ENCODE measurements around the gene KAZN. TPM values are rescaled to one million over a fixed set of nuclear protein-coding genes. Genes with fewer than 3 reads are reported as not detected.

The KAZN gene
- total and polyA plus RNA-seq, 4 donors: 7.6 to 18.8 (median 11.2) TPM

GRCh38 chr1:14699620-14700019 is 101.1 kb downstream of the KAZN start:
- 68 to 82% methylated on average over 8 of the region's 8 CpGs for WGBS, 2 donors
- no peak for TF ChIP-seq CTCF (IDR thresholded peaks at IDR 0.05; ENCODE audit: control extremely low read depth, extremely low read depth)
- DNase-seq (peak; percentile 57 to 91 (median 81)), ATAC-seq (ENCODE audit: insufficient read depth, low FRiP score) (no peak)
- no peak overlapping the region for H3K4me3 ChIP-seq
- no peaks in the 10 kb centered on the region for H3K27me3 ChIP-seq (ENCODE audit: control insufficient read depth in 3 of 3, insufficient read depth in 3 of 3, low read length in 2 of 3)
- H3K27ac ChIP-seq (ENCODE audit: low read depth in 1 of 2, low read length in 1 of 2): no peak overlapping the region
- no peak overlapping the region for H3K9ac ChIP-seq (ENCODE audit: insufficient read depth in 1 of 2, low read length in 2 of 2)
- no peaks in the 10 kb centered on the region for H3K36me3 ChIP-seq (ENCODE audit: control insufficient read depth in 4 of 4, insufficient read depth in 4 of 4, low read length in 4 of 4)
- peaks cover 0 to 3% (median 0%) of the 10 kb centered on the region in 4 donors for H3K9me3 ChIP-seq (ENCODE audit: control insufficient read depth in 4 of 4, insufficient read depth in 3 of 4, low read length in 3 of 4)
- peaks cover 0 to 36% (median 13%) of the 10 kb centered on the region in 5 donors for H3K4me1 ChIP-seq (ENCODE audit: control insufficient read depth in 5 of 5, insufficient read depth in 5 of 5, low read length in 5 of 5)

GRCh38 chr1:14704846-14705245 is 106.4 kb downstream of the KAZN start:
- Histone ChIP-seq H3K4me1 (ENCODE audit: control insufficient read depth in 5 of 5, insufficient read depth in 5 of 5, low read length in 5 of 5) (peaks cover 0 to 10% (median 0%) of the 10 kb centered on the region in 5 donors), H3K9ac (ENCODE audit: insufficient read depth in 1 of 2, low read length in 2 of 2) (no peak overlapping the region), H3K27ac (ENCODE audit: low read depth in 1 of 2, low read length in 1 of 2) (no peak overlapping the region), H3K4me3 (no peak overlapping the region), H3K9me3 (ENCODE audit: control insufficient read depth in 4 of 4, insufficient read depth in 3 of 4, low read length in 3 of 4) (peaks cover 0 to 2% (median 0%) of the 10 kb centered on the region in 4 donors), H3K36me3 (ENCODE audit: control insufficient read depth in 4 of 4, insufficient read depth in 4 of 4, low read length in 4 of 4) (peaks cover 0 to 5% (median 0%) of the 10 kb centered on the region in 4 donors), H3K27me3 (ENCODE audit: control insufficient read depth in 3 of 3, insufficient read depth in 3 of 3, low read length in 2 of 3) (no peaks in the 10 kb centered on the region)
- no peak for TF ChIP-seq CTCF (IDR thresholded peaks at IDR 0.05; ENCODE audit: control extremely low read depth, extremely low read depth)
- WGBS, 2 donors: 84 to 94% methylated on average over 1 of the region's 1 CpG
- ATAC-seq (ENCODE audit: insufficient read depth, low FRiP score) (no peak), DNase-seq (no peak)

- ATAC-seq (ENCODE audit: insufficient read depth, low FRiP score) (no peak), DNase-seq (no peak)
- 93 to 95% methylated on average over 5 of the region's 5 CpGs for WGBS, 2 donors
- H3K4me3 ChIP-seq: no peak overlapping the region
- no peak overlapping the region for H3K9ac ChIP-seq (ENCODE audit: insufficient read depth in 1 of 2, low read length in 2 of 2)
- H3K4me1 ChIP-seq (ENCODE audit: control insufficient read depth in 5 of 5, insufficient read depth in 5 of 5, low read length in 5 of 5): no peaks in the 10 kb centered on the region
- no peak overlapping the region for H3K27ac ChIP-seq (ENCODE audit: low read depth in 1 of 2, low read length in 1 of 2)
- peaks cover 0 to 2% (median 0%) of the 10 kb centered on the region in 4 donors for H3K9me3 ChIP-seq (ENCODE audit: control insufficient read depth in 4 of 4, insufficient read depth in 3 of 4, low read length in 3 of 4)
- H3K36me3 ChIP-seq (ENCODE audit: control insufficient read depth in 4 of 4, insufficient read depth in 4 of 4, low read length in 4 of 4): peaks cover 0 to 8% (median 0%) of the 10 kb centered on the region in 4 donors
- no peaks in the 10 kb centered on the region for H3K27me3 ChIP-seq (ENCODE audit: control insufficient read depth in 3 of 3, insufficient read depth in 3 of 3, low read length in 2 of 3)
- TF ChIP-seq CTCF (IDR thresholded peaks at IDR 0.05; ENCODE audit: control extremely low read depth, extremely low read depth): no peak
Observed at GRCh38 chr1:14705824-14706223, 107.3 kb downstream of the KAZN start.

- 28 to 53% methylated on average over 5 of the region's 5 CpGs for WGBS, 2 donors
Observed at GRCh38 chr1:14706631-14707030, 108.1 kb downstream of the KAZN start.

More at GRCh38 chr1:14706631-14707030, 108.1 kb downstream of the KAZN start:
- Histone ChIP-seq H3K9me3 (ENCODE audit: control insufficient read depth in 4 of 4, insufficient read depth in 3 of 4, low read length in 3 of 4) (peaks cover 0 to 1% (median 0%) of the 10 kb centered on the region in 4 donors), H3K4me3 (no peak overlapping the region), H3K9ac (ENCODE audit: insufficient read depth in 1 of 2, low read length in 2 of 2) (no peak overlapping the region), H3K27me3 (ENCODE audit: control insufficient read depth in 3 of 3, insufficient read depth in 3 of 3, low read length in 2 of 3) (no peaks in the 10 kb centered on the region), H3K36me3 (ENCODE audit: control insufficient read depth in 4 of 4, insufficient read depth in 4 of 4, low read length in 4 of 4) (peaks cover 0 to 8% (median 0%) of the 10 kb centered on the region in 4 donors), H3K27ac (ENCODE audit: low read depth in 1 of 2, low read length in 1 of 2) (no peak overlapping the region), H3K4me1 (ENCODE audit: control insufficient read depth in 5 of 5, insufficient read depth in 5 of 5, low read length in 5 of 5) (peaks cover 0 to under 1% (median 0%) of the 10 kb centered on the region in 5 donors)
- no peak for TF ChIP-seq CTCF (IDR thresholded peaks at IDR 0.05; ENCODE audit: control extremely low read depth, extremely low read depth)
- DNase-seq (no peak), ATAC-seq (ENCODE audit: insufficient read depth, low FRiP score) (no peak)

Measured in lung (tissue), 12 donors.